Measurements from ENCODE around the gene VPS13A.
A peak's percentile ranks its signal among the peaks of the same experiment; 100 is the strongest.

VPS13A gene

DNA sequence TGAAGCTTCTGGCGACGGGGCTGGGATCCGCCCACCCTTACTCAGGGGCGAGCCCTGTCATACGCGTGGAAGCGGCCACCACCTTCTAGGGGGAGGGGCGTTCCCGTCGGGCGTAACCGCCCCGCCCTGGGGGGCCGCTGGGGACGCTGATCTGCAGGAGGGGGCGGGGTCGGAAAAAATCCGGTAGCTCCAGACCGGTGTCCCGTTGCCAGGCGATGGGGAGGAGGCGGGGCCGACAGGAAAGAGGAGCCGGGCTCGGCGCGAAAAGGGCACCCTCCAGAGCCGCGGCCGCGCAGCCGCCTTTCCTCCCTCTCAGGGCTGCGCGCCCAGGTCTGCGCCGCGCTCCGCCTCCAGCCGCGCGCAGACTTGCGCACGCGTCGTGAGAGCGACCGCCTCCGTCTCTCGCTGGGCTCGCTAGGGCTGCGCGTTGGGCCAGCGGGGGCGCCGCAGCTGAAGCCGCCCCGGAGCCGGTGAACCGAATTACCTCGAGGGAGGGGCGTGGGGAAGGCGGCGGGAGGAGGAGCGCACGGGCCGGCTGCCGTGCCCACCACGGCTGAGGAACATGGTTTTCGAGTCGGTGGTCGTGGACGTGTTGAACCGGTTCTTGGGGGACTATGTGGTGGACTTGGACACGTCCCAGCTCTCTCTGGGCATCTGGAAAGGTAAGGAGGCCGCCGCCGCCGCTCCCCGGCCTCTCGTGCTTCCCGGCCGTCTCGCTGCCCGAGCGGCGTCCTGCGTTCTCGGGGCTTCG lies at the start of gene VPS13A:
Gene VPS13A (plus strand): TSS at position 392 of the 751 bp plus-strand sequence. CDS start 171 bp downstream, at position 563.
- DNase-seq: peak; percentile 48

DNA sequence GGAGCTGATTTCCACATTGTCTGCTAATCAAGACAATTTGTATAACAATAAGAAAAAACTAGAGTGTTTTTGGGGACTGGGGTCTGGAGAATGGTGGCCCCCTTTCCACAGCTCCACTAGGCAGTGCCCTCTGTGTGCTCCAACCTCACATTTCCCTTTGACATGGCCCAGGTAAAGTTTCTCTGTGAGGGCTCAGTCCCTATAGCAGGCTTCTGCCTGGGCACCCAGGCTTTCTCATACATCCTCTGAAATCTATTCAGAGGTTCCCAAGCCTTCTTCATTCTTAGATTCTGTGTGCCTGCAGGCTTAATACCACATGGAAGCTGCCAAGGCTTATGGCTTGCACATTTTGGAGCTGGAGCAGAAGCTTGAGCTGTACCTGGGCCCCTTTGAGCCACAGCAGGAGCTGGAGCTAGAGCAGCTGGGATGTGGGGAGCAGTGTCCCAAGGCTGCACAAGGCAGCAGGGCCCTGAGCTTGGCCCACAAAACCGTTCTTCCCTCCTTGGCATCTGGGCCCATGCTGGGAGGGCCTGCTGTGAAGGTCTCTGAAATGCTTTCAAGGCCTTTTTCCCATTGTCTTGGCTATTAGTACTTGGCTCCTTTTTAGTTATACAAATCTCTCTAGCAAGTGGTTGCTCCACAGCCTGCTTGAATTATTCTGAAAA lies 49.1 kb upstream of the VPS13A start:
- DNase-seq: no peak

DNA sequence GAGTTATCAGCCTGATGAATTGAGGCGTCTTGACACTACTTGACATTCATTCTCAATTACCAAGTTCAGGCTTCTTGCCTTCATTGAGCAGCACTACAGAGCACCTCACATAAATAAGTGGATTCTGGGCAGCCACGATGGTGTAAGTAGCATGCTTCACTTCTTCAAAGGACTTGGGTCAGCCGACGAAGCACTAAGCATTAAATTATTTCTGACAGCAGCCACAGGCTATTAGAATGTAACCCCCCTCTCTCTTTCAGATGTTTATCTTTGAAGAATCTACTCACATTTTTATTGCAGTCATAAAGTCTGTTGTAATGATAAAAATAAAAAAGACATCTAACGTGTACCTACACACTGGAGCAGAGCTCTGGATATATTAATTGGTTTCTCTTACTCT lies 45.9 kb upstream of the VPS13A start:
- no peak for DNase-seq

DNA sequence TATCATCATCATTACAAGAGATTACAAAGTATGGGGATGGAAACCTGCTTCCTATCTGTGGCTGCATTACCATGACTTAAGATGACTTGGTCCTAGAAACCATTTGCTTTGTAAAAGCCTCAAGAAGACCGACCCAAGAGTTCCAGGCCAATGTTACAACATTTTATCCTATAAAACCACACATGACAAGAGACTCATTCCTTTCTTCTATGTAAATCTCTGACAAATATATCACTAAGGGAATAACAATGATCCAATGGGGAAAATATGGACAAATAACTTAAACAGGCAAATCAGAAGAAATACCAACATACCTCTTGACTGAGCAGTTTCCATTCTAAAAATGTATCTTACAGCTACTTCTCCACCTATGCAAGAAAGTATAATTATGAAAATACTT lies 44.3 kb upstream of the VPS13A start:
- DNase-seq: no peak

DNA sequence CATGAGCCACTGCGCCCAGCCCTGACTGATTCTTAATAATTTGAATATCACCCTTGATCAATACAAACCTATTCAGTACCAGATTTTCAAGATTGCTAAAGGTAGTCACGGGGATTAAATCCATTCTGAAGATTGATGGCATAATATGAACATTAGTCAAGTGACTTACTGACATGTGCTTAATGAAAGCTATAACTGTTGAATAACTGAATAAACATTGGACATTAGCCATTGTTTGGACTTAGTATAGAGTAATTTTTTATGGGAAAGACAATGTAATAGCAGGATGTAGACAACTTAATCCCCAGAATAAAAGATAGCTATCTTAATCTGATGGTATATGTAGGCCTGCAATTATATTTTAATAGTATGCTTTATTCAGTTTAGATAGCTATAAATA lies 35.0 kb upstream of the VPS13A start:
- no peak for DNase-seq

DNA sequence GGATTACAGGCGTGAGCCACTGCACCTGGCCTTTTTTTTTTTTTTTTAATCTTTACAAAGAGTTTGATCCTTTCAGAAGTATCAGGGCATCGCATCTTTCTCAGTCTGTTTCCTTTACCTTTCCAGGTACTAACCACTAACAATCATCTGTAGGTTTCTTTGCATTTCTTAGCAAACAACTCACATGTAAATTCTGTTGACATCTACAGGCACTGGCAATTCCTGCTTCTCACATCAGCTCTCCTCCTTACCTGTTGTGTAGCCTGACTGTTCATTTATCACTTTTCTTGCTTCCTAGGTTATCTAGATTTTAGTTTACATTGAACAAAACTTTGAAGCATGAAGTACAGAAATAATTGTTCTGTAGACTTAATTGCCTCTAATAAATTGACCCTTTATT lies 27.5 kb upstream of the VPS13A start:
- no peak for DNase-seq

DNA sequence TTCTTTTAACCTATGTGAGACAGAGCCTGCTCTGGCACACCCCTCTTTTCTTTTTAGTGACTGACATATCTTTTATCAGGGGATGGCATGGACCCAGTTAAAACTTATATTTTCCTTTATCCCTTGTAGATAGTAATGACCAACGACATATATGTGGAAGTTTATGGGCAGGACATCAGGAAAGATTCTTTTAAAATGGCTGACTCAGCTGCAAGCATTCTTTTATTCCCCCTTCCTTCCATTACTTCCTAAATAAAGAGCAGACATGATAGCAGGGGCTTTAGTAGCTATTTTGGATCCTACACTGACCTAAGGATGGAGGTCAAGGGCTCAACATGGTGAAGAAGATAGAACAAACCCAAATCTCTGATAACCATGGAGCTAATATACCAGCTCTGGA lies 25.0 kb upstream of the VPS13A start:
- DNase-seq: no peak

DNA sequence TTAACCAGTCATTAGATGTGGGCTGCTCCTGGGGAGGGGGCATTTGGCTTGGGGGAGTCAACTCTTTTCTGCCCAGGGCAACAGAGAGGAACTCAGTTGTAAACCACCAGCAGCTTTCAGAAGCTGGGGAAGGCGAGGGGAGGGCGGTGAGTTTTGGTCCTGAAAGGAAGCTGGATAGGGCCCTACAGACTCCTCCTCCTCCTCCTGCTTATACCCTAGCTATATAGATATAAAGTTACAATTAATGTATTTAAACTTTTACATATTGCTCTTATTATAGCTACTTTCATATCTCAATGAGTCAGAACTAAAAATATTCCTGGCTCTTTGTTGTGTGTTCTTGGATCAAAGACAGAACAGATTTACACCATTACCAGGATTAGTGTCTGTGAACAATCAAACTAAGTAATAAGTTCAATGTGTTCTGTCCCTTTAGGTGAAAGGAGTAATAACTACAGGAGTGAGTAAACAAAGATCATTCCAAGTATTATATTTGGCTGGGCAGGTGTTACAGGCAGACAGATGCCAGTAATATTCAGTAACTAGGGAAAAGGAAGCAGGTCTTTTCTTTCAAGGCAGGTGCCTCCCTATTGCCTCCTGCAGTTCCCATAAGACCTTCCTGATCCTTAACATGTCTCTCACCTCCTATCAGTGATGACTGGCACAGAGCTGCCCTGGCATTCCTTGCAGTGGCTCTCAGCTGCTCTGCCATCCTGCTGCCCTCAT lies 20.5 kb upstream of the VPS13A start:
- no peak for DNase-seq

DNA sequence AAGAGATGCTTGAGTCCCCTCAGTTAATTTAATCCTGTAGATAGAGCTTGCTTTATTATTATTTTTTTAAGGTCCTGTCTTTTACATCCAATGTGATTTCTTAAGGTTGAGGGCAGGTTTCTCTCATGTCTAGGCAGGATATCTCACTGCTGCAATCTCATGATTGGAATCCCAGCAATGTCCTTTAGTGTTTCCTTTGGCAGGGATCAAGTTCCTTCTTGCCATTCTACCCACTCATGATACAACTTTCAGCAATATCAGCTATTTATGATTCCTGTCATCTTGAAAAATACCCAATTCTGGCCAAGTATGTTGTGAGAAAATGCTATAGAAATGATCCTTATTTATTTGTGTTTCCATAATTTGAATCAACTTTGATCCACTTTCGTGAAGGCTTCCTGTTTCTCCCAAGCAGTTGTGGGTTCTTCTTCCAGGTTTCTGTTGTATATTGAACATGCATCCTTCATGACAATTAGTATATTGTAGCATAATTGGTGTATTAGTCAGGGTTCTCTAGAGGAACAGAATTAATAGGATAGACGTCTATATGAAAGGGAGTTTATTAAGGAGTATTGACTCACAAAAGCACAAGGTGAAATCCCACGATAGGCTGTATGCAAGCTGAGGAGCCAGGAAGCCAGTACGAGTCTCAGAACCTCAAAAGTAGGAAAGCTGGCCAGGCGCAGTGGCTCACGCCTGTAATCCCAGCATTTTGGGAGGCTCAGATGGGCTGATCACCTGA lies 18.4 kb upstream of the VPS13A start:
- DNase-seq: no peak

DNA sequence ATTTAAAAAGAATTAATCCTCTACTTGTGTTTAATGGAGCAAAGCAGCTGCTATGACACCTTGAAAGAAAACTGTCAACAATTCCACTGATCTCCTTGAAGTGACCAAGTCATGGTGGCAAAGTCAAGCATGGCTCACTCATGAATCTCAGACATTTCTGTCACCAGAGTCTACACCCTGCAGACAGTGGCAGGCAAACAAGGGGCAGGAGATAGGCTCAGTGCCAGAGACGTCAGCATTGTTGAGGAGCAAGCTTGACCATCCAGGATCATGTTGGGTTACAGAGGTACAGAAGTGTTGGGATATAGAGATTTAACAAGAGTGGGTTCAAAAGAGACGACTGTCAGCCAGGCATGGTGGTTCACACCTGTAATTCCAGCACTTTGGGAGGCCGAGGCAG lies 16.1 kb upstream of the VPS13A start:
- DNase-seq: no peak

DNA sequence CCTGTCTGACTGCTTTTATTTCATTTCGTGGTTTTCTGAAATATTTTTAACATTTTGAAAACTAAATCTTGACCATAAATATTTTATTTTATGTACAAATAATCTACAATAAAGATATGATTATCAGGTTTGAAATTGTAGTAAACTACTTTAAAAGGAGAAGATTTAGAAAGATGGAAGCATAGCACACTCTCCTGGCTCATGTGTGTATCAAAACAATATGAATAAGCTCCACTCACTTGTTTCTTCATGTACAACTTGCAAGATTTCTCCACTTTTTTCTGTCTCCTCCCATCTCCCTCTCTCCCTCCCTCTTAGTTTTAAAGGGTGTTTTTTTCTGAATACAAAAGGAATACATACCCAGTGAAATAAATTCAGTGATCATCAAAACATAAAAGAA lies 15.4 kb upstream of the VPS13A start:
- DNase-seq: no peak

DNA sequence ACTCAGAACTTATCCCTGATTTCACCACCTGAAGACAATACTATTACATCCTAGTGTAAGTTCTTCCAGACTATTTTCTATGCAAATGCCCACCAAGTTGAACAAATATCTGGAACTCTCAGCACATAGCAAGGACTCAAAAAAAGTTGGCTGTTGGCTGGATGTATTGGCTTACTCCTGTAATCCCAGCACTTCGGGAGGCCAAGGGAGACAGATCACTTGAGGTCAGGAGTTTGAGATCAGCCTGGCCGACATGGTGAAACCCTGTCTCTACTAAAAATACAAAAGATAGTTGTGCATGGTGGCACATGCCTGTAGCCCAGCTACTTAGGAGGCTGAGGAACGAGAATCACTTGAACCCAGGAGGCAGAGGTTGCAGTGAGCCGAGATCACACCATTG lies 15.0 kb upstream of the VPS13A start:
- DNase-seq: no peak

DNA sequence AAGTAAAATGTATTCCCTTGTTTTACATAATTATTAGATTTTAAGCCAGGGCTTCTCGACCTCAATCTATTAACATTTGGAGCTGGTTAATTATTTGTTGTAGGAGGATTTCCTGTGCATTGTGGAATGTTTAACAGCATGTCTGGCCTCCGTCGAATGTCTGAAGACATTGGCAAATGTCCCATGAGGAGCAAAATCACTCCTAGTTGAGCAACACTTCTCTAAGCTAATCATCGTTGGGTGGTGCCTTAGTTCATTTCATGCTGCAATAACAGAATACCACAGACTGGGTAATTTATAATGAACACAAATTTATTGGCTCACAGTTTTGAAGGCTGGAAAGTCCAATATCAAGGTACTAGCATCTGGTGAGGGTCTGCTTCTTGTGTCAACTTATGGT lies 13.4 kb upstream of the VPS13A start:
- DNase-seq: no peak

DNA sequence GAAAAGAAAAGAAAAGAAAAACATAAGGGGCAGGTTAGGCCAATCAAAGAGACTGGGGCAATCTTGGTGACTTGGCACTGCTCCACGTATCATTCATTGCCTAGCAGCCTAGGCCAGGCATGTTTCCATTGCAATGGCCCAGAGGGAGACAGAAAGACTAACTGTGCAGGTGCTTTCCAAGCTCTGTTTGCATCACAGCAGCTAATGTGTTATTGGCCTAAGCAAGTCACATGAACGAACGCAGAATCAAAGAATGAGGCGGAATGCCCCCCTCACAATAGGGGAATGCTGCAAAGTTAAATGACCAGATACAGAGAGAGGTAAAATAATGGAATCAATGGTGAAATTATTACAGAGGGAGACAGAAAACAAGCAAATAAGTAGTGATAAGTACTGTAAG lies 11.1 kb upstream of the VPS13A start:
- no peak for DNase-seq

DNA sequence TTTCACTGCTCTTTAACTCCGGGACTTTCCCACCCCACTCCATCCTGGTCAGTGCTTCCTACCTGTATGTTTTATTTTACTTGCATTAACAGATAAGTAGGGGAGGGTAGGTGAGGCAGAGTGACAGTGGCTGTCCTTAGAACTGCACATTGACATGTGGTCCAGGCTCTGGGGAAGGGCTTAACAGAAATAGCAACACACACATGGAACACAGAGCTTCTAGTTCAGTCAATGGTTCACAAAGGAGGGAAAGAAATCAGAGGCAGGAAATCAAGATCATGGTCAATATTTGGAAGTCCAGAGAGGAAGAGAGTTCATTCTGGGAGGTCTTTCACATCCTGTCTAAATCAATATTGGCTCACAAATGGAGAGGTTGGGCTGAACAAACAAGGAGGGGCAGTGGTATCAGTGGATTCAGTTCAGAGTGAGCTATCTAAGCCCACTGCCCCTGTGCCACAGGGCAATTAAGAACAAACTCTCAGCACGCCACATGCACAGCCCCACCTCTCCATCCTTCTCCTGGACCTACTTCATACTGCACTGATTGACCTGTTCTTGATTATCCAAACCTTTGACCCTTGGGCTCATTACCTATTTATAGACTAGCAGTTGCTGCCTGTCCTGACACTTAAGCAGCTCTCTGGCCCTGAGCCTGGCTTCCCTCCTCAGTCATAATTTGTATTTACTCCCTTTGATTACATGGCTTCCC lies 6.2 kb upstream of the VPS13A start:
- DNase-seq: no peak

DNA sequence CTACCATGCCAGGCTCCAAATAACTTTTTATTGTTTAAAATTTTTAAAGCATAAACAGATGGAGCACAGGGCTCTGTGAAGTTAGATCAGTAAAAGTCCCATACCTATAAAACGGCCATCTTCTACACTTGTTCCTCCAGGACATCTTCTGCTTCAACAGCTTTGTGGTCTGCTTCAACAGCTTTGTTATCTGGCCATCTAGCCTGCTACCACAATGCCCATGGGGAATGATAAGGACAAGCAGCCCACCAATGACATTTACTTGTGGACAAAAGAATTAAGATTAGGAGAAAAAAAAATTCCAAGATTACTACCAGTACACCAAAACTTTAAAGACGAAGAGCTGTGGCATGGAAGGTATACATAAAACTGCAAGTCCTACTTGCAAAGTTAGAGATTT lies 2.2 kb upstream of the VPS13A start:
- no peak for DNase-seq

DNA sequence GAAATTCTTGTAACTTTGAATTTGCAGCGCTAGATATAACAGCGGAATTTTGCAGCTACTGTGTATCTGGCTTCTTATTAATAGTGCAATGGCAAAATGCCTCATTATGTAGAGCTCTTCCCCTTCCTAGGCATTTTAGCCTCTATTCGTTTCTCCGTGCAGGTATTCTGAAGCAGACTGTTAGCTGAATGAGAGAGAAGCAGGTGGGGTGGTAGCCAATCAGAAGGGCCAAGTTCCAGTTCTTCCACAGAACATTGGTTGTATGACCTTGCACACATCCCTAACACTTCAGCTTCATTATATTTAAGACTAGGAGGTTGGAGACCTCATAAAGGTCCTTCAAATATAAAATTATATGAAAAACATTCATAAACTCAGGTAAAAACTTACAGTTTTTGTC lies 1.2 kb upstream of the VPS13A start:
- DNase-seq: no peak

DNA sequence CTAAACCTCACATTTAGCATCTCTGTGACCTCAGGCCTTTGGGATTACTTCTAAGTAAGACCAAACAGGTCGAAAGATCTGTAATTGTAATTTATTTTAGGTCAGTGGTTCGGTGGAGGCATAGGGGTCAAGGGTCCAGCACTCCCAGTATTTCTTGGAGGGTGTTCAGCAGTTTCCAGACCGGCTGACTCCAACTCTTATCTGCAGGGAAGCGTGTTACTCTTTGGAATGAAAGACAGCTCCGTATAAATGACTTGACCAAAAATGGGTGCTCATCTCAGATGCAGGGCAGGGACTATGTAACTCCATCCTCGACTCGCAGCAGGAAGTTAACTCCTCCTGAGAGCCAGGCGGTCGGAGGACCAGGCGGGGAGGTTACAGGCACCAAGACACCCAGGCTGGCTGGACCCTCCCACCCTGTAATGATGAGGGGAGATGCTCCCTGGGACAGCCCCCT lies 620 bp upstream of the VPS13A start:
- DNase-seq: no peak

DNA sequence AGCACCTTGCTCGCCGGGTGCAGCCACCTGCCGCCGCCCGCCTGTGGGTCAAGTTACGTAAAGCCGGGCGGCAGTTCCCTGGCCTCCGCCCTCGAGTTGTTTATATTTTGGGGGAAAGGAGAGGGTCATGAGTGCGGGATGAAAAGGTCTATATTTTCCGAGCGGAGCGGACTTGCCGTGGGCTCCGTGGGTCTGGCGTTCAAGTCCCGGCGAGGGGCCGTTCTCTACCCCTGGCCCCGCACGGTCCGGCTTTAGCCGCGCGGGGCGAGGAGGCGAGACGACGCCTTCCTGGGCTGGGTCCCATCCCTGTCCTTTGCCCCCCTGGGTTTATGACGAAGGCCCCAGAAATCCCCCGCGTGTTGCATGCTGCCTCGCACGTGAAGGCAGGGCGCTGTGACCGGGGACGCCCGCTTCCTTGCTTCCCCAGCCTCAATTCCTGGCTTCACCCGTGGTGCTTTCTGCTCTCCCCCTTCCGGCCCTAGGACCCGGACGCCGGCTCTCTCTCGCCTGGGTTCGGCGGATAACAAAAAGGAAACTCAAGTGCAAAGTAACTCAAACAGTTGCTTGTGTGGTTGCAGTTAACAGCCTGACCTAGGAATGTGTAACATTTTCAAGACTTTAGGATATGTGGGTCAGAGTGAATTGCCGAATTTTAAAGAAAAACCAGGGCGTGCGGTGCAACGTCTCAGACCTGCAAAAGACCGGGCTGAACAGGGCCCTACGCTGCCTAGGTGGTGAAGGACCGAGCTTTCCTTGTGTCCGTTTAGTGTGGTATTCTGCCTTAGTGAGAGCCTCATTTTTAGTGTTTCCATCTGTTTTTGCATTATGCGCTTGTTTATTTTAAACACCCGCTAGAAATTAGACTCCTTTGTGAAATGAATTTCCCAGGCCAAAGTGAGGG lies 810 bp downstream of the VPS13A start:
- no peak for DNase-seq

DNA sequence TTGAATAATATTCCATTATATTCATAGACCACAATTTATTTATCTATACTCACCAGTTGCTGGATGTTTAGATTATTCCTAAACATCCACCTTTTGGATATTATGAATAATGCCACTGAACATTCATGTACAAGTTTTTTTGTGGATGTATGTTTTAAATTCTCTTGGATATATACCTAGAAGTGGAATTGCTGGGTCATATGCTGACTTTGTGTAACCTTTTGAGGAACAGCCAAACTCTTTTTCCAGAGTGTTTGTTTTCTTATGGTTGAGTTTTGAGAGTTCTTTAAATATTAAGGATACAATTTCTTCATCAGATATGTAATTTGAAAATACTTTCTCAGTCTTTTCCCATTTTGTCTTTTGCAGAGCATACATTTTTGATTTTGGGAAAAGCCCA lies 2.7 kb downstream of the VPS13A start:
- DNase-seq: no peak

DNA sequence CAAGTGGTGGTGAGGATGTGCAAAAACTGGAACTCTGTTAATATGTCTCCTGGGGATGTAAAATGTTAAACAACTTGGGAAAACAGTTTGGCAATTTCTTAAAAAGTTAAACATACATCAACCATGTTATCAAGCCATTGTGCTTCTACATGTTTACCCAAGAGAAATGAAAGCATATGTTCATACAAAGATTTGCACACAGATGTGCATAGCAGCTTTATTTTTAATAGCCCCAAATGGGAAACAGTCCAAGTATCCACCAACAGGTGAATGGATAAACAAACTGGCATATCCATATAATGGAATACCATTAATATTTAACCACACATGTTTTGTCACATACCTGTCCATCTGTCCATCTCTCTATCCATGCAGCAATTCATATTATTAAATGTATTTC lies 6.2 kb downstream of the VPS13A start:
- DNase-seq: no peak

DNA sequence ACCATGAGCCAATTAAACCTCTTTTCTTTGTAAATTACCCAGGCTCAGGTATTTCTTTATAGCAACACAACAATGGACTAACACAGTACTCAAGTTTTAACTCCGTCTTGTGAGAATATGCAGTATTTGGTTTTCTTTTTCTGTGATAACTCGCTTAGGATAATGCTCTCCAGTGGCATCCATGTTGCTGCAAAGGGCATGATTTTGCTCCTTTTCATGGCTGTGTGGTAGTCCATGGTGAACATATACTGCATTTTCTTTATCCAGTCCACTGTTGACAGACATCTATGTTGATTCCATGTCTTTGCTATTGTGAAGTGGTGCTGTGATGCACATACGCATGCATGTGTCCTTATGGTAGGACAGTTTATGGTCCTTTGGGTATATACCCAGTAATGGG lies 10.9 kb downstream of the VPS13A start:
- DNase-seq: no peak

Data from GOT3 (cell line).